ENCODE results near the gene ASCL3. TPM values are rescaled to one million over a fixed set of nuclear protein-coding genes. Genes with fewer than 3 reads are reported as not detected.
A peak's percentile ranks its signal among the peaks of the same experiment; 100 is the strongest.
"Not testable (repeated sequence)": the region's sequence is repeated elsewhere in the genome, so short reads cannot be mapped to it uniquely, and the experiment has no call there.

ASCL3 gene
- polyA plus RNA-seq, 4 donors: 0.16 TPM; not detected in 3

DNA sequence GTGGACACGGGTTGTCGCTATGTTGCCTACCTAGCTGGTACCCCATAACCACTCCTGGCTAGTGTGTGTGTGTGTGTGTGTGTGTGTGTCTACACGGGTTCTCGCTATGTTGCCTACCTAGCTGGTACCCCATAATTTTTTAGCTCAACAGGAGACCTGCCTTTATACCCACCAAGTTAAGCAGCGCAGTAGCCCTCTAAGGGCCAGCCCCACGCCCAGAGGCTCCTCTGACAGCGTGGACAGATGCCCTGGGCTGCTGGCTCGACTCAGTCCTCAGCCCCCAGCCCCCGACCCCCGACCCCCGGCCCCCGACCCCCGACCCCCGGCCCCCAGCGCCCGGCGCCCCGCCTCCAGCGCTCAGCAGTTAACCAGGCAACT lies 32.2 kb downstream of the ASCL3 start:
- FAIRE-seq: no peak
- WGBS, 3 donors: 0 to 3% (median 2%) methylated on average over 5 to 19 of the region's 19 CpGs
- no peaks in the 10 kb centered on the region for H3K9me3 ChIP-seq (ENCODE audit: control insufficient read depth in 2 of 2, insufficient read depth in 1 of 2, low read depth in 1 of 2, low read length in 1 of 2)
- H3K4me3 ChIP-seq (ENCODE audit: low read depth in 1 of 3, low read length in 3 of 3): peak overlapping the region; percentile 43 to 90 (median 62)
- no peak for DNase-seq
- no peak overlapping the region for H3K27ac ChIP-seq (ENCODE audit: low read depth in 1 of 3, low read length in 2 of 3)
- H3K27me3 ChIP-seq (ENCODE audit: control insufficient read depth in 3 of 3, insufficient read depth in 3 of 3, low read length in 3 of 3): peaks cover 0 to 14% (median 0%) of the 10 kb centered on the region in 3 donors
- H3K4me1 ChIP-seq (ENCODE audit: control insufficient read depth in 3 of 3, insufficient read depth in 2 of 3, low read depth in 1 of 3, low read length in 2 of 3): peaks cover 0 to 4% (median 2%) of the 10 kb centered on the region in 3 donors
- H3K36me3 ChIP-seq (ENCODE audit: control insufficient read depth in 3 of 3, insufficient read depth in 2 of 3, low read depth in 1 of 3, low read length in 3 of 3): no peaks in the 10 kb centered on the region

DNA sequence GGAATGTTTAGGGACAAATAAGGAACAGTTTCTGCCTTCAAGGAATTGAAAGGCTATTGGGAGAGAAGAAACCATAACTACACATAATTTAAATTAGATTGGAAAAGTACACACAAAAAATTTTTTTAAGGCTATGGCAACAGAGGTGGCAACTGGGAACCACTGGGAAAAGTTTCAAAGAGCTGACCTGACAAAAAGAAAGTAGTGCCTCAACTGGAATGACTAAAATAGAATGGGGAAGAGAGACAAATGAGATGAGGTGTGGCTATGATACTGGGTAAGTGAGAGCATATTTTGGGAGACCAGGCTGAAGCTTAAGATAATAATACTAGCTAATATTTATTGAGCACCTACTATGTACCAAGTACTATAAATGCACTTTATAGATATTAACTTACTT lies 34.7 kb downstream of the ASCL3 start:
- Histone ChIP-seq H3K36me3 (ENCODE audit: control insufficient read depth in 3 of 3, insufficient read depth in 2 of 3, low read depth in 1 of 3, low read length in 3 of 3) (no peaks in the 10 kb centered on the region), H3K27ac (ENCODE audit: low read depth in 1 of 3, low read length in 2 of 3) (no peak overlapping the region), H3K27me3 (ENCODE audit: control insufficient read depth in 3 of 3, insufficient read depth in 3 of 3, low read length in 3 of 3) (peaks cover 0 to 14% (median 0%) of the 10 kb centered on the region in 3 donors), H3K4me1 (ENCODE audit: control insufficient read depth in 3 of 3, insufficient read depth in 2 of 3, low read depth in 1 of 3, low read length in 2 of 3) (peaks cover 0 to 4% (median 2%) of the 10 kb centered on the region in 3 donors), H3K4me3 (ENCODE audit: low read depth in 1 of 3, low read length in 3 of 3) (no peak overlapping the region), H3K9me3 (ENCODE audit: control insufficient read depth in 2 of 2, insufficient read depth in 1 of 2, low read depth in 1 of 2, low read length in 1 of 2) (no peaks in the 10 kb centered on the region)
- FAIRE-seq (no peak), DNase-seq (no peak)

DNA sequence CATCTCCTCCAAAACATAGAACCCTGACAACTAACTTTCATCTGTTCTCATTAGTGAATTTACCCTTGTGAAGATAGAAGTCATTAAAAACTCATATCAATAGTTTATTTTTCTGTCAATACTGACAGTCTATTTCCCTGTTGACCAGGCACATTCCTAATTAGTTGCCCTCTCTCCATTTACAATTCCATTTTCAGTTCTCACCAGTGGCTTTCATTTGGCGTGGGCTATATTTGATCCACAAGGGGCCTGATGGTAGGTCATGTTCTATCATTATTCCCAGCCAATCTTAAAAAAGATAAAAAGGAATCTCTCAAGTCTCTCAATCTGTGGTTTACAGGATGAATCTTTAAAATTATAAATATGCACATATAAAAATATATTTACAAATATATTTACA lies 35.7 kb downstream of the ASCL3 start:
- H3K27ac ChIP-seq (ENCODE audit: low read depth in 1 of 3, low read length in 2 of 3): no peak overlapping the region
- H3K4me1 ChIP-seq (ENCODE audit: control insufficient read depth in 3 of 3, insufficient read depth in 2 of 3, low read depth in 1 of 3, low read length in 2 of 3): peaks cover 0 to 4% (median 2%) of the 10 kb centered on the region in 3 donors
- H3K4me3 ChIP-seq (ENCODE audit: low read depth in 1 of 3, low read length in 3 of 3): no peak overlapping the region
- H3K27me3 ChIP-seq (ENCODE audit: control insufficient read depth in 3 of 3, insufficient read depth in 3 of 3, low read length in 3 of 3): peaks cover 0 to 14% (median 0%) of the 10 kb centered on the region in 3 donors
- DNase-seq (no peak), FAIRE-seq (no peak)
- H3K9me3 ChIP-seq (ENCODE audit: control insufficient read depth in 2 of 2, insufficient read depth in 1 of 2, low read depth in 1 of 2, low read length in 1 of 2): no peaks in the 10 kb centered on the region
- no peaks in the 10 kb centered on the region for H3K36me3 ChIP-seq (ENCODE audit: control insufficient read depth in 3 of 3, insufficient read depth in 2 of 3, low read depth in 1 of 3, low read length in 3 of 3)
- 74 to 82% (median 74%) methylated on average over 1 of the region's 1 CpG for WGBS, 3 donors

DNA sequence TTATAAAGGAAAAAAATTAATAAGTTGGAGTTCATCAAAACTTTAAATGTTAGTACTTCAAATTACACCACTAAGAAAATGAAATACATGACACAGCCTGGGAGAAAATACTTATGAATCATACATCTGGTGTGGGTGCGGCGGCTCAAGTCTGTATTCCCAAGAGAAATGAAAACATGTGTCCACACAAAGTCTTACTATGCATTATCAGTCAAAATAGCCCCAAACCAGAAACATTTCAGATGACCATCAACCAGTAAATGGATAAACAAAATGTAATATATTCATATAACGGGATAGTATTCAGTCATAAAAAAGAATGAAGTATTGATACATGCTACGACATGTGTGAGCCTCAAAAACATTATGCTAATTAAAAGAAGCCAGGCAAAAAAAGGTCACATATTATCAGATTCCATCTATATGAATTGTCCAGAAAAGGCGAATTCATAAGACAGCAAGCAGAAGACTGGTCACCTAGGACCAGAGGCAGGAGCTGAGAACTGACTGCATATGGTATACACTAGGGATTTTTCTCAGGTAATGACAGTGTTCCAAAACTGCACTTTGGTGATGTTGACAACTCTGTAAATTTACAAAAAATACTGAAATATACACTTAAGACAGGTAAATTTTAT lies 37.2 kb downstream of the ASCL3 start:
- Histone ChIP-seq H3K27ac (ENCODE audit: low read depth in 1 of 3, low read length in 2 of 3) (no peak overlapping the region), H3K9me3 (ENCODE audit: control insufficient read depth in 2 of 2, insufficient read depth in 1 of 2, low read depth in 1 of 2, low read length in 1 of 2) (peaks cover 0 to 3% of the 10 kb centered on the region in 2 donors), H3K4me1 (ENCODE audit: control insufficient read depth in 3 of 3, insufficient read depth in 2 of 3, low read depth in 1 of 3, low read length in 2 of 3) (peaks cover 0 to 4% (median 2%) of the 10 kb centered on the region in 3 donors), H3K36me3 (ENCODE audit: control insufficient read depth in 3 of 3, insufficient read depth in 2 of 3, low read depth in 1 of 3, low read length in 3 of 3) (no peaks in the 10 kb centered on the region), H3K27me3 (ENCODE audit: control insufficient read depth in 3 of 3, insufficient read depth in 3 of 3, low read length in 3 of 3) (peaks cover 0 to 14% (median 0%) of the 10 kb centered on the region in 3 donors), H3K4me3 (ENCODE audit: low read depth in 1 of 3, low read length in 3 of 3) (no peak overlapping the region)
- FAIRE-seq (no peak), DNase-seq (no peak)
- 74 to 93% (median 85%) methylated on average over 5 of the region's 5 CpGs for WGBS, 3 donors

DNA sequence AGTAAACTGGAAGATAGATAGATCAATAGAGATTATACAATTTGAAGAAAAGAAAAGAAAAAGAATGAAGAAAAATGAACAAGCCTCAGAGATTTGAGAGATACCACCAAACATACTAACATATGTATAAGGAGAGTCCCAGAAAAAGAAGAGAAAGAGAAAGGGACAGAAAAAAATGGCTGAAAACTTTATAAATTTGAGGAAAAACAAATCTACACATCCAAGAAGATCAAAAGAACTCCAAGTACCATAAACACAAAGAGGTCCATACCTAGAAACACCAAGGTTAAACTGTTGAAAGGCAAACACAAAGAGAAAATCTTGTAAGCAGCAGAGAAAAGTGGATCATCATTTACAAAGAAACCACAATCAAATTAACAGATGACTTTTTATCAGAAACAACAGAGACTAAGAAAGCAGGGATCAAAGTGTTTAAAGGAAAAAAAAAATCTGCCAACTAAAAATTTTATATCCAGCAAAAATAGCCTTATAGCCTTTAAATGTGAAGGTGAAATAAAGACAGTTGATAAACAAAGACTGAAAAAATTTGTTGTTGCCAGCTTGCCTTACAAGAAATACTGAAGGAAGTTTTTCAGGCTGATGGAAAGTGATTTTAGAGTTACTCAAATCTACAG lies 43.6 kb downstream of the ASCL3 start:
- Histone ChIP-seq H3K4me1 (ENCODE audit: control insufficient read depth in 3 of 3, insufficient read depth in 2 of 3, low read depth in 1 of 3, low read length in 2 of 3) (no peaks in the 10 kb centered on the region), H3K36me3 (ENCODE audit: control insufficient read depth in 3 of 3, insufficient read depth in 2 of 3, low read depth in 1 of 3, low read length in 3 of 3) (no peaks in the 10 kb centered on the region), H3K4me3 (ENCODE audit: low read depth in 1 of 3, low read length in 3 of 3) (no peak overlapping the region), H3K9me3 (ENCODE audit: control insufficient read depth in 2 of 2, insufficient read depth in 1 of 2, low read depth in 1 of 2, low read length in 1 of 2) (peaks cover 0 to 19% of the 10 kb centered on the region in 2 donors), H3K27me3 (ENCODE audit: control insufficient read depth in 3 of 3, insufficient read depth in 3 of 3, low read length in 3 of 3) (no peaks in the 10 kb centered on the region), H3K27ac (ENCODE audit: low read depth in 1 of 3, low read length in 2 of 3) (no peak overlapping the region)
- no peak for DNase-seq
- no peak for FAIRE-seq

DNA sequence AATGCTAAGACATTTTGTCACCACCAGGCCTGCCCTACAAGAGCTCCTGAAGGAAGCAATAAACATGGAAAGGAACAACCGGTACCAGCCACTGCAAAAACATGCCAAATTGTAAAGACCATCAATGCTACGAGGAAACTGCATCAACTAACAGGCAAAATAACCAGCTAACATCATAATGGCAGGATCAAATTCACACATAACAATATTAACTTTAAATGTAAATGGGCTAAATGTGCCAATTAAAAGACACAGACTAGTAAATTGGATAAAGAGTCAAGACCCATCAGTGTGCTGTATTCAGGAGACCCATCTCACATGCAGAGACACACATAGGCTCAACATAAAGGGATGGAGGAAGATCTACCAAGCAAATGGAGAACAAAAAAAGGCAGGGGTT lies 51.6 kb downstream of the ASCL3 start:
- H3K27me3 ChIP-seq (ENCODE audit: control insufficient read depth in 3 of 3, insufficient read depth in 3 of 3, low read length in 3 of 3); DNase-seq; H3K27ac ChIP-seq (ENCODE audit: low read depth in 1 of 3, low read length in 2 of 3); H3K4me1 ChIP-seq (ENCODE audit: control insufficient read depth in 3 of 3, insufficient read depth in 2 of 3, low read depth in 1 of 3, low read length in 2 of 3); H3K36me3 ChIP-seq (ENCODE audit: control insufficient read depth in 3 of 3, insufficient read depth in 2 of 3, low read depth in 1 of 3, low read length in 3 of 3); H3K9me3 ChIP-seq (ENCODE audit: control insufficient read depth in 2 of 2, insufficient read depth in 1 of 2, low read depth in 1 of 2, low read length in 1 of 2); FAIRE-seq; H3K4me3 ChIP-seq (ENCODE audit: low read depth in 1 of 3, low read length in 3 of 3): not testable (repeated sequence)
- 86 to 97% (median 95%) methylated on average over 2 of the region's 2 CpGs for WGBS, 3 donors

Other genes starting within 250 kb of the ASCL3 start
- 10 to 100 TPM; 11.6 to 24.4 (median 15.1) TPM for gene AKIP1, start 31.8 kb downstream of the ASCL3 start, polyA plus RNA-seq
- under 1 TPM in 1 of 4 donors, not detected in 3; 0.04 TPM for gene C11orf16, start 10.1 kb downstream of the ASCL3 start, polyA plus RNA-seq
- gene TMEM9B, start 21.4 kb upstream of the ASCL3 start, polyA plus RNA-seq: 10 to 100 TPM; 31.3 to 70.3 (median 45.5) TPM
- gene NRIP3, start 61.0 kb upstream of the ASCL3 start, polyA plus RNA-seq: under 1 TPM in 2 of 4 donors, not detected in 2; 0.21 to 0.70 TPM
- gene SCUBE2, start 148.6 kb upstream of the ASCL3 start, polyA plus RNA-seq: 1 to 10 TPM in 2 of 4 donors, under 1 TPM in 1, not detected in 1; under 0.01 to 8.8 (median 4.9) TPM